ENCODE data around the gene VPS37C. TPM values are rescaled to one million over a fixed set of nuclear protein-coding genes. Genes with fewer than 3 reads are reported as not detected.
A peak's percentile ranks its signal among the peaks of the same experiment; 100 is the strongest.

The VPS37C gene
- total RNA-seq, 2 experiments from 2014 or later, result 6.1 to 7.5 TPM

DNA sequence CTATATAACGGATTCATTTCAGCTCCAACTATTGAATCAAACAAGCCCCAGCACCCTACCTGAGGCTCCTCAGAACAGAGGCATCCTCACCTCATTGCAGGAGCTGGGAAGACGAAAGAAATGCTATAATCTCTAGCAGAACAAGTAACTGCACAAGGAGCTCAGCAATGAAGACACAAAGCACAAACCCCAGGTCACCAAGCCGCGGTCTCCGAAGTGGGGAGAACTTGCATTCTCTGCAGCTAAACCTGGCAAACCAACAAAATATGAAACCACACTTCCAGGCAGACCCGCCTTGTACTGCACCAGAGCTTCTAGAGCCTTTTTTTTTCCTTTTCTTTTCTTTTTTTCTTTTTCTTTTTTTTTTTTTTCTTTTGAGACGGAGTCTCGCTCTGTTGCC lies 80.7 kb downstream of the VPS37C start:
- H3K9me3 Mint-ChIP-seq, result peaks cover 4% of the 10 kb centered on the region
- no peaks in the 10 kb centered on the region for H3K27me3 Mint-ChIP-seq
- peak overlapping the region; percentile 82 for H3K4me3 Mint-ChIP-seq
- CTCF ChIA-PET, result interaction anchor here (0.6 to 4.5 kb wide), 19 partner anchors 9 to 111 kb away, joined by 3 to 53 read pairs (median 6); partner anchors contain the start of gene CD5
- H3K4me1 Mint-ChIP-seq, result peaks cover 82% of the 10 kb centered on the region
- peak overlapping the region; percentile 96 for H3K27ac Mint-ChIP-seq
- H3K36me3 Mint-ChIP-seq (ENCODE audit: low read depth), result peaks cover 21% of the 10 kb centered on the region
- peak; percentile 68 for DNase-seq
- POLR2A ChIA-PET, result interaction anchor here (0.8 to 14.3 kb wide), 25 partner anchors 9 to 166 kb away, joined by 3 to 228 read pairs (median 21); partner anchors contain the start of gene CD5

Other genes starting within 250 kb of the VPS37C start
- 100 to 1,000 TPM; 101 to 110 TPM for gene TMEM109, start 247.3 kb downstream of the VPS37C start, total RNA-seq
- under 1 TPM in 1 of 2 experiments, not detected in 1; 0.30 TPM for gene TMEM132A, start 237.0 kb downstream of the VPS37C start, total RNA-seq
- gene SLC15A3, start 209.2 kb downstream of the VPS37C start, total RNA-seq, result 1 to 10 TPM in 1 of 2 experiments, under 1 TPM in 1; 0.28 to 1.0 TPM
- gene CD6, start 189.7 kb downstream of the VPS37C start, total RNA-seq, result 100 to 1,000 TPM; 293 to 299 TPM
- gene CD5, start 58.9 kb downstream of the VPS37C start, total RNA-seq, result 100 to 1,000 TPM; 359 to 373 TPM
- gene PGA3, start 42.1 kb upstream of the VPS37C start, total RNA-seq, result not detected
- not detected for gene PGA4, start 60.9 kb upstream of the VPS37C start, total RNA-seq
- not detected for gene PGA5, start 79.7 kb upstream of the VPS37C start, total RNA-seq
- 1 to 10 TPM in 1 of 2 experiments, under 1 TPM in 1; 0.98 to 1.7 TPM for gene VWCE, start 133.9 kb upstream of the VPS37C start, total RNA-seq
- gene DDB1, start 171.7 kb upstream of the VPS37C start, total RNA-seq, result 100 to 1,000 TPM; 166 to 174 TPM
- gene TKFC, start 171.8 kb upstream of the VPS37C start, total RNA-seq, result 10 to 100 TPM; 49.6 to 51.5 TPM
- 10 to 100 TPM; 36.0 to 38.6 TPM for gene CYB561A3, start 200.5 kb upstream of the VPS37C start, total RNA-seq
- 10 to 100 TPM; 45.5 to 50.0 TPM for gene TMEM138, start 200.9 kb upstream of the VPS37C start, total RNA-seq
- 1 to 10 TPM; 7.6 to 9.3 TPM for gene TMEM216, start 231.2 kb upstream of the VPS37C start, total RNA-seq

All from activated CD4-positive, alpha-beta memory T cell treated with anti-CD3 and anti-CD28 coated beads, Interleukin-2, amount 10 ng/mL, durations not matched to agents 7 days and 5 days (primary cell).